Activated naive CD4-positive, alpha-beta T cell treated with Interleukin-2 at 50 U/mL for 16 hours (primary cell): ENCODE measurements around the gene NES.
A peak's percentile ranks its signal among the peaks of the same experiment; 100 is the strongest.

Experiments used
- DNase-seq: peaks from one replicate; pipeline ENCODE4 v3.0.0-alpha.2; 2020

NES gene

DNA sequence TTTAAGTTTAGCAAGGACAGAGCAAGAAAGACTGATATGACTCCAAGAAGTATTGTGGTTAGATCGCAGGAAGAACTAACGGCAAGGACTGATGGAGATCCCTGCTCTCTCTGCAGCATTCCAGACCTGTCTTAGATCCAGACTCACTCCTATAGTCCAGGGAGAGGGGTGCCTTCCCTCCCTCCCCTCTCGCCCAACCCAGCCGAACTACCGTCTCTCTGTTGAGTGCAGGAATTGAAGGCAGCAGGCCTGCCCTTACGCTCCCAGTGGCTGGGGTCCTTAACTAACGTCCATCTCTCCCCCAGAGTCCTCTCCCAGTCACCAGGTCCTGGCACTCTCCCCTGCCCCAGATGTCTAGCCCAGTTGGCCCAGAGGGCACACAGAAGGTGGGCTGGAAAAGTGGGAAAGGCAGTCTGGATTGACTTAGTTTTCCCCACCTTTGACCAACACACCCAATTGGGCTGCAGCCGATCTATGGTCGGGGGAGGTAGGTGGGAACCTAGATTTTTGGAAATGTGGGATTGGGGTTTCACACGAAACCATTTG is 27.0 kb upstream of the NES start:
- no peak for DNase-seq

DNA sequence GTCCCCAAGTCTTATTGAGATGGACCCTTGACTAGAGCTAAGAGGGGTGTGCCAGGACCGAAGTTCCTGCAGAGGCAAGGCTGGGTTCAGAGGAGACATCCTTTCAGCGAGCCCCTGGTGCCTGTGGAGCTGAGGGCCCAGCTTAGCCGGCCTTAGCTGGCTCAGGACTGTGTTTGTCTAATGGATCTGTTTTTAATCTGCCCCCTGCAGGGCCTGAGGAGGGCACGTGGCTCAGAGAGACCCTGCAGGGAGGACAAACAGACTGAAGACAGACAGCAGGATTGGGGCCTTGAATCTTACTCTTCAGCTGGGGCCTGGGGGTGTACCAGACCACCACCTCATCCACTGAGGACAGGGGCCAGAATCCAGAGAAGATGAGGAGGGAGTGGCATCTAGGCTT is 26.5 kb upstream of the NES start:
- no peak for DNase-seq

DNA sequence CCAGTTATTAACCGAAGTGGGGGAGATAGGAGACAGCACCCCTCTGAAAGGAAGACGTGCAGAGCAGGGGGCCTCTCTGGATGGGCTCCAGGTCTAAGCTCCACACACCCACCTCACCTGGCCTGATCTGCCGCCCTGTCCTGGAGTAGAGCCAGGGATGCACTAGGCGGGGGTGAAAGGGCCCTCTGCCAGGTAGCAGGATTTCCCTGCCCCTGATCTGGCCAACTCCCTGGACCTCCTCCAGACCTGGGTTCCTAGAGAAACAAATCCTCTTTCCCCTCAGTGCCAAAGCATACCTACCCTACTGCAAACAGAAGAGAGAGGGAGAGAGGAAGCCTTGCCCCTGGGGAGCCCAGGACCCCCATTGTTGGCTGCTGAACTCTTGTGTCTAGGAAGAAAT is 26.1 kb upstream of the NES start:
- no peak for DNase-seq

DNA sequence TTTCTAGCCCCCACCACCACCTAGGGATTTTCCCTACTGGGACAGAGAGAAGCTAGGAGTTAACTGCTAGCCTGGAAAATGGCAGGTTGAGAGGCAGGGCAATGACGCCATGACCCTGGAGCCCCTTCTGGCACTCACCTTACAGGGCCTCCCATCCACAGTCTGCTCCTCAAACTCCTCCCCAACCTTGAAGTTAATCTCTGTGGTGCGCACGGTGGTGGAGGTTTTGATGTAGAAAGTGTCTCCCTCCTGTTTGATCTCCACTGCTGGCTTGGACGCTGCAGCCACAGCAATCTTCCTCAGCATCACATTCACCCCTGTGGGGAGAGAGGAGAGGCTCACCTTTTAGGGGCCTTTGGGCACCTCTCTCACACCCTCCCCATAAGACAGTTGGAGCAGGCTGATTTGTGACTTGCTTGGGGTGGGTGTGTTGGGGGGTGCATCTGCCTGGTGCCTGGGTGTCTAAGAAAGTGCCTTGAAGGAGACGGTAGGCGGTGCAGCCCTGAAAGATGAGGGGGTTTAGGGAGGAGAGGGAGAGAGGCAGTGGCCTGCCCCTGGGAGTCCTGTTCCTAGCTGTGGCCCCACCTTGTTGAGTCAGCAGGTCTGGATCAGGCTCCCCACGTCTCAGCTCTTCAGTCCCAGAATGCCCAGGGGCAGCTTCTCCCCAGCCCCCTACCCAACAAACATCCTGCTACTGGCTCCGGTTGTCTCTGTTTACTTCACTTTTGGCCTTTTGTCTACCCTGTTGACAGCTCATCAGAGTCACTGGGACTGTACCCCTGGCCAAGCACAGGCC is 23.7 kb upstream of the NES start:
- DNase-seq = no peak

DNA sequence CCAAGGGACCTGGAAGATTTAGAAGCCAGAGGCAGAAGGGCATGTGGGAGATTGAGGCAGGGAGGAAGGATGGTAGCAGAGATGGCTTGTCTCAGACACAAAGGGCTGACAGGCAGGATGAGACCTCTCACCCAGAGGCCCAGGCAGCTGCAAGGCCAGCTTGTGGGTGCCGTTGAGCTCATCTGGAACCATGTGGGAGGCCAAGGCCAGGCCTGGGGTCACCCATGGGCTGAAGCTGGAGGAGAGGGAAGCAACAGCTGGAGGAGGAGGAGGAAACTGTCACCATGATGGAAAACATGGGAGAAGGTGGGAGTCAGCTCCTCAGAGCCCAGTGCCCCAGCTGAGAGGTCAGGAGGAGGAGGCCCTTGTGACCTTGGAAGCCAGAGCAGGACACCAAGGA is 21.8 kb upstream of the NES start:
- DNase-seq = no peak

DNA sequence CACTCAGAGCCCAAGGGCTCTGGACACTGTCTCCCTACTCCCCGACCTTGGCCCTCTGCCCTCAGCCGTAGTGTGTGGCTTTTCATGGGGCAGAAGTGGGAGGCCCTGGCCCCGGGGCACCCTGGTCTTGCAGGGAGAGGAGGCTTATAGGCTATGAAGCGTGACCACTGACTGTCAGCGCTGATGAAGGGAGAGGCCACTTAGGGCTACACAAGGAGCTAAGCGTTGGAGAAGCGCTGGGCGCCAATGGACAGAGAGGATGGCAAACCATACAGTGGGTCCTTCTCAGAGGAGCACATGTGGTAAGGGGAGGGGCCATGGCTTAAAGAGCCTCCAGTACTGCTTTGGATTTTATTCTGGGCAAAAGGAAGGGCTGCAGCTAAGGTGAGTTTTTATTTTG is 20.3 kb upstream of the NES start:
- DNase-seq = no peak

DNA sequence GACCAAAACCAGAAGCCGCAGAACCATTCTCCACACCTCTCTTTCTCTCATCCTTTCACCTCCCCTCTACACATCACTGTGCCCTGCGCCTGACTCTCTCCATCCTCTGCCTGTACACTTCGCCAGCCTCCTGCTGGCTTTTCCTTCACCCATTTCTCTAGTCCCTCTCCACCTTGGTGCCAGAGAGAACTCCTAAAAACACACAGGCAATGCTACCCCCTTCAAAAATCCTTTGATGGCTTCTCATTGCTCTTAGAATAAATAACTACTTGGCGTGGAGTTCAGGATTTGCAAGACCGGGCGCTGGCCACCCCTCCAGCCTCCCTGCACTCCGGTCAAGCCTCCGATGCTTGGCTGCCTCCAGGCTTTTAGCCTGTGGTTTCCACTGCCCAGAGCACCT is 19.5 kb upstream of the NES start:
- DNase-seq = no peak

DNA sequence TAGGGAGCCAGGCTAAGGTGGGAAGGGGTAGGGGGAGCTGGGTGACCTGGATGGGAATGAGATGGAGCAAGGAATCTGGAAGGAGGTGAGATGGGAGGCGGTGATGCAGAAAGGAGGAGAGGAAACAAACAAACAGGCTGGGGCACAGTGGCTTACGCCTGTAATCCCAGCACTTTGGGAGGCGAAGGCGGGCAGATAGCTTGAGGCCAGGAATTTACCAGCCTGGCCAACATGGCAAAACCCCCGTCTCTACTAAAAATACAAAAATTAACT is 17.4 kb upstream of the NES start:
- DNase-seq = no peak

DNA sequence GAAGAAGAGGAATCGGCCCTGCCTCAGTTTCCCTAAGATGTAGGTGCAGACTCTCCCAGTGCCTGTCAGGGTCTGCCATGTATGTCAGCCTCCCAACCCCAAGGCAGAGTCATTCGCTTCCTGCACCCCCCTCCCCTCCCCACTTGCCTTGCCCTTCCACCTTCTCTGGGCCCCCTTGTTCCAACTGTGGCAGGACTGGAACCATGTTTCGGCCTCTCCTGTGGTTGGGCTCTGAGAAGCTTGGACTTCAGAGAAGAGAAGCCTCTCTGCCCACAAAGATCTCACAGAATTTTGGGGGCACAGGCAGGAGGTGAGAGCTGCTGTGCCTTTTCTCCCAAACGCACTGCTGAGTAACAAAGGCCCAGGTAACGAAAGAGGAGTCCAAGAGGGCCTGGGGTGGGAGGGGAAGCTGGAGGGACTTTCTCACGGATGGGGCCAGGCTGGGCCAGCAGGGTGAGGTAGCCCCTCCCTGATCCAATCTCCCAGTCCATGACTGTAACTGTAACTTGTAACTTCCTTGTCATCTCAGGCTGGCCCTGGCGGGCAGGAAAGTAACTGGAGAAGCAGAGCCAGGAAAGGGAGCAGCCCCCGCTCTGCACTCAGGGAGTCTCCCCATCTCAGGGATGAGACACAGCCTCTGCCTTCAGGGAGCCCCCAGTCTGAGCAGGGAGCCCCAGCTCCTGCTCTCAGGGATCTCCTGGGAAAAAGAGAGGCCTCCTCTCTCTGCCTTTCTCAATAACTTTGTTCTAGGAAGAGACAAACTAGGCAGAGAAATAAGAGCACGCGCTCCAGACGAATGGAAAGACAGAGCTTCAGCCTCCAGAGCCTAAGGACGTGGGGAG is 16.9 kb upstream of the NES start:
- DNase-seq = no peak

DNA sequence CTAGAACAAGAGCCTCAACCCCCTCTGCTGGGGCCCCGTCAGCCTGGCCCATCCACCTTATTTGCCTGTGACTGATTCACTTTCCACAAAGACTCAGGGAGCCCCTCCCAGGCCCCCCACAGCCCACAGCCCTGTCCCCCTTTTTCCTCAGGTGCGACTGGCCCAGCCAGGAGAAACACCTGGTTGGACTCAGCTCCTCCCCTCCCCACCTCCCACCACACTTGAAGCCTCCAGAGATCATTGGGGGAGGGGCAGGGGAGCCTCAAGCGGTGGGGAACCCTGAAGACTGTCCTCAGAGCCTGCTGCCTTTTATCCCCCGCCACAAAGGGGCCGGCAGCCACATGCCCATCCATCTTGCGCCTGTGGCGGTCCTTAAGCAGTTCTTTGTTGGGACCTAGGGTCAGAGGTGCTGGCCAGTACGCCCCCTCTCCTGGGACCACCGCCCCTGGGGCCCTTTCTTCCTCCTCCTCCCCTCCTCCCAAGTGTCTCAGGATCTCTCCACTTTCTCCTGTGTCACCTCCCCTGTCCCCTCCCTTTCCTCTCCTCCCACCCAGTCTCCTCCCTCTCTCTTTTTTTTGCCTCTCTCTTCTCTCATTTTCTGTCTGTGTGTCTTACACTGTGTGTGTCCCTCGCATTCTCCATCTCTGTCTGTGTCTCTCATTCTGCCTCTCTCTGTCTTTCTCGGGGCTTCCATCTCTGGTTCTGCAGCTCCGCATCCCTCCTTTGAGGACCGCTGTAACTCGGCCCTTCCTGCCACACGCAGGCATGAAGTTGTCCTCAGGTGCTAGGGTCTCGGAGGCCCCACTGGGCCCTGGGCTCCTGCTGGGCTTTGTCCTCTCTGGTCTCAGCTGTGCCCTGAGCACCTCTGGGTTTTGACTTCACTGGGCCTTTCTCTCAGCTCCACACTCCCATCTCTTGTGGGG is 16.0 kb upstream of the NES start:
- no peak for DNase-seq

DNA sequence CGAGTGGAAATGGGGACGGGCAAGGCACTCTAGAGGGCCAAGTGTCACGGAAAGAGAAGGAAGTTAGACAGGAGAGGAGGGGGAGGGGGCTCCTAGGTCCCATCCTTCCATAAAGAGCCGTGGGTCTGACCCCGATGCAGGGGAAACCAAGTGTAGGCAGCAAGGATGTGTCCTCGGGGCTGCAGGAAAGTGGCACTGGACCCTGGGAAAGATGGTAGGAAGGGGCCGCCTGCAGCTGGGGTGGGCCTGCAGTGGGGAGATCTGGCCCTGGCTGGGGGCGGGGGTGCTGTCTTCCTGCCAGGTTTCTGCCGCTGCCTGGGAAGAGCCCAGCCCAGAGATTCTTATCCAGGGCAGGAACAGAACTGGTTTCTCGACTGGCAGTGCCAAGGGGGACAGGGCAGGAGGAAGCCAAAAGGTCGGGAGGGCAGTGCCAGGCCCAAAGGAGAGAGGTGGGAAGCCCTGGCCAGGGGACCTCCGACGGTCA is 15.3 kb upstream of the NES start:
- DNase-seq = no peak

DNA sequence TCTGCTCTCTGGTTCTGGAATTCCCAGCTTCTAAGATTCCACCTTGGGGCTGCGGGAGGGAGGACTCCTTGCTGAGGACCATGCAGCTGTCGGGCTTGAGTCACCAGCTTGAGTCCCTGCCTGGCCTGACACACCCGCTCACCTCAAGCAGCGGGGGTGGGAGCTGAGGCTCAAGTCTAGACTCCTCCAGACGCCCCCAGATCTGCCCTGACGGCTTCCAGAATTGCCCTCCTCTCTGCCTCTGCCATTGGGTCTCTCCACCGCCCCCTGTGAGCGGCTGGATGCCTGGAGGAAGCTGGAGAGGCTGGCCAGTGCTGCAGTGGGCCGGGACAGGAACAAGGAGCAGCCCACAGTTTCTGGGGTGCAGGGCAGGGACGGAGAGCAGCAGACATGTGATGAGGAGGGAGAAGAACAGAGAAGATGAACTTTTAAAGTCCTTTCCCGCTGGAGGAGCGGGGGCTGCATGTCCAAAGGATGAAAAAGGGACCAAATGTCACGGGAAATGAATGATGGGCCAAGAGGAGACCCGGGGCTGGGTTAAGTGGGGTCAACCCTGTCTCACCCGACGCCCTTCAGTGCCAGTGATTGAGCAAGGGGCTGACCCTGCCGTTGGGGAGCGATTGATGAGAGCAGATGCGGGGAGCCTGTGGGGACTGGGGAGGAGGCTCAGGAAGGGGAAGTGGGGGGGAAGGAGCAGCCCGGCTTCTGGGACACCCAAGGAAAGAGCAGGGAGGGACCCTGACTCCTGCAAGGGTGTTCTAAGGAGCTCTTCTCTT is 14.6 kb upstream of the NES start:
- no peak for DNase-seq

DNA sequence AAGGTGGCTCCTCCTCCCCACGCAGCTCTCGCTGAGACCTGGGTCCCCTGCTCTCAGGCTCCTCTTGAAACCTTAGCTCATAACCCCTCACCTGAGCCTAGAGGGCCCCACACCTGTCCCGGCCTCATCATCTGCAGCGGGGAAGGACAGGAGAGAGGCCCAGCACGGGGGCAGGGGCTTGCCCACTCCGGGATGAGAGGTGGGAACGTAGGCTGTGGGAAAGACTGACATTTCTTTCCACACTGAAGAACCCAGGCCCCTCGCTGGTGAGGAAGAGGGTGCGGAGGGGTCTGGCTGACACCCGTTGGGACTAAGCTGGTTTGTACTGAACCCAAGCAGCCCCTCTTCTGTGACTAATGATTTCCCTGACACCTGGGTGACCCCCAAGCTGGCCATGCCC is 14.0 kb upstream of the NES start:
- DNase-seq = no peak

DNA sequence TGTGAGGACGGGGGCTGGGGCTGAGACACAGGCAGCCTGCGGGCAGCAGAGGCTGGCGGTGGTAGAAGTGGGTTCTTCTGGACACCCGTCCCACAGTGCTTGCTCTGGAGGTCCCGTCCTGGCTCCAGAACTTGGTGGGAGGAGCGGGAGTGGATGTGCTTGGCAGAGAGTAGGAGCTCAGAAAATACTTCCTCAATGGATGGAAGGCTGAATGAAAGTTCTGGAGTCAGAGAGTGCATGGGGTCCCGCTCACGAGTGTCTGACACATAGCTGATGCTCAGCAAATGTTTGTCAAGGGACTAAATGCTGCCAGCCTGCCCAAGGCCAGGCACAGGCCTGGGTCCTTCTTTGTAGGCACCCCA is 13.4 kb upstream of the NES start:
- no peak for DNase-seq

DNA sequence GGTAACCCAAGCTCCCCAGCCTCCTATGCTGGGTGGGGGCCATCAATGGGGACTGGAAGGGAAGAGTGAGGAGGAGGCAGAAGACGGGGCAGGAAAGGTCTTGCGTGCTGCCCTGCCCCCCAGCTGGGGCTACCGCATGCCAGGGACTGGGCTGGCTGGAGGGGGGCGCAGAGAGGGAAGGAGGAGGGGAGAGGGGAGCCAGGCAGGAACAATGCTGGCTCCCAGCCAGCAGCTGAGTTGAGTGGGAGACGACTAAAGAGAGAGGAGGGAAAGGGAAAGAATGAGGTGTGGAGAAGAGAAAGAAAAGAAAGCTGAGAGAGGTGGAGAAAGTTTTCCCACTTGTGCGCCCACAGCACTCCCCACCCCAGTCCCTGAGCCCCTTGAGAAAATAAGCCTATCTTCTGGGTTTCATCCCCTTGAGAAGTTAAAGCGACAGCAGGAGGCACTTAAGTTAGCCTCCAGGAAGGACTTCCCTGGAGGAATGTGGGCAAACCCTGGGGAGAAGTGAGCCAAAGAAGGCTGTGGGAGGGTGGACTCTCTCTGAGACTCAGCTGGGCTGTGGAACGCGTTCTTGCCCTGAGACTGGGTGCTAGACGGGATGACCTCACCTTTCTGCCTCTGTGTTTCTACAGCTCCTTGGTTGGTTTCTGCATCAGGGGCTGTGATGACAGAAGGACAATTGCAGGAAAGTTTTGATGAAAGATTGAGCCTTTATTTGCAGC is 12.9 kb upstream of the NES start:
- DNase-seq = no peak

DNA sequence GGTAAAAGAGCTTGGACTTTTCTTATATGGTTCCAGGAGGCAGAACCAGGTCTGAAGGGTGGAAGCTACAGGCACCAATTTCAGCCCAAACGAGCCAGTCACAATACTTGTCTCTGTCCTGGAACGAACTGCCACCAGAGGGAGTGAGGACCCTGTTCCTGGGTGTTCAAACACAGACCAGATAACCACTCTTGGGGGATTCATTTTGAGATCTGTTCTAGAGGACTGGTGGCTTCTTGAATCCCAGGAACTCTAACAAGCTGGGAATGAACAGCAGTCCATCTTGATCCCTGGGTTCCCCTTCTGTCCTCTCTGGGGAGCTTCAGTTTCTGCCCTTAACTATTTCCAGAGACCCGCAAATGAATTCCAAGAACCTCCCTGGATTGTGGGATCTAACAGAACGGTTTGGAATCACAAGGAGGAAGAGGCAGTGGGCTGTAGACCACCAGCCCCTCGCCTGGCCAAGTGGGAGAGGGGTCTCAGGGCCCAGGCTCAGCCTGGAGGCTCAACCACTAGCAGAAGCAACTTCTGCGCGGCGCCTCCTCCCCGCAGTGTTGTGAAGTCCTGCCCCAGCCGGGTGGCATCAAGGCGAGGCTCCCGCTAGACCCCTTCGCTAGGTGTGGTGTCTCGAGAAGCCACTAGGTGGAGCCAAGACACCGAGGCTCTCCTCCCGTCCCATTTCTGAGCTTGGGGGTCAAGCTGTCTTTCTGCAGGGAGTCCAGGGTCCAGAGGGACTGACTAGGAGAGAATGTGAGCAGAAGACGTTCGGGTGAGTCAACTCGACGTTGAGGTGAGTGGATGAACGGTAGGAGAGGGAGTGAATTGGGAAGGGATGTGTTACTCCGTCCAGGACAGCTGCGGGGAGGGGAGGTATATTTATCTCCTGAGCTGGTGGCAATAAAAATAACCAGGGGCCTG is 12.1 kb upstream of the NES start:
- DNase-seq = peak; percentile 78

DNA sequence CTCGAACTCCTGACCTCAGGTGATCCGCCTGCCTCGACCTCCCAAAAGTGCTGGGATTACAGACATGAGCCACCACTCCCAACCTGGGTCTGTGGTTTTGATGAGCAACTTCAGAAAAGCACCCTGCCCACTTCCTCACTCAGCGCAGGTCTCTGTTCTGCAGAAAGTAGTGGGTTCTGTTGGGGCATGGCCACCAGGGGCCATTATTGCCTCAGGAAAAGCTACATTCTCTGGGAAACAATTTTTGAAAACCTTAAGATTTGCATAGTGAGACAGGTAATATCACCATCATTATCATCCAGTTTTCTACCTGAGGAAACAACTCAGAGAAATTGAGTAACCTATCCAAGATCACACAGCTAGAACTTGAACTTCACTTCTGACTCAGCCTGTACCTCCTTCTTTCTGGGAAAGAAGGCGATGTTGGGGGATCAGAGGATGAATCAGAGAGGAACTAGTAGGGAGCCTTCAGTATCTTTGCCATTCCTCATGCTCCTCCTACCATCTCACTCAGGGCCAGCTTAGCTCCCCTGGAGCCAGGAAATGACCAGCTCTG is 7.1 kb upstream of the NES start:
- DNase-seq = peak; percentile 15

DNA sequence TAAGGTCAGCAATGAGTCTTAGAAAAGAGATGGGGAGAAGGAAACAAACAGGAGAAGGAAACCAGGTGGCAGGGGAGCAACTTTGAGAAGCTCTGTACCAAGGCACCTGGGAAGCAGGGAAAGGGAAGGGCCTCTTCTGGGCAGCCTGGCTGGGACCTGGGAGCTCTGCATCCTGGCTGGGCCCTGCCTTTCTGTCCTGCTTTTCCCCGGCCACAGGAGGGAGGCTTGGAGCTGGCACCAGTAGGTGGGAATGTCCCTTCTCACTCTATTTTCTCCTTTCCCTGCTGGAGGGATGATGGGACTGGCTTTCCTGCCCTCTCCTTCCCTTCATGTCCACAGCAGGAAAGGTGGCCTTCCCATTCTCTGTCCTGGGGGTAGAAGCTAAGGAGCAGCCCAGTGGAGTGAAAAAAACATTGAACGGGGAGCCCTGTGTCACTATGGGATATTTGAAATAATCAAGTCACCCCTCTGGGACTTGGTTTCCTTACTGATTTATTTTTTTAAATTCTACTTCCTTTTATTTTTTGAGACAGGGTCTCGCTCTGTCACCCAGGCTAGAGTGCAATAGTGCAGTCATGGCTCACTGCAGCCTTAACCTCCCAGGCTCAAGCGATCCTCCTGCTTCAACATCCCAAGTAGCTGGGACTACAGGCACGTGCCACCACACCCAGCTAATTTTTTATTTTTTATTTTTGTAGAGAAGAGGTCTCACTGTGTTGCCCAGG is 5.1 kb upstream of the NES start:
- DNase-seq = no peak

DNA sequence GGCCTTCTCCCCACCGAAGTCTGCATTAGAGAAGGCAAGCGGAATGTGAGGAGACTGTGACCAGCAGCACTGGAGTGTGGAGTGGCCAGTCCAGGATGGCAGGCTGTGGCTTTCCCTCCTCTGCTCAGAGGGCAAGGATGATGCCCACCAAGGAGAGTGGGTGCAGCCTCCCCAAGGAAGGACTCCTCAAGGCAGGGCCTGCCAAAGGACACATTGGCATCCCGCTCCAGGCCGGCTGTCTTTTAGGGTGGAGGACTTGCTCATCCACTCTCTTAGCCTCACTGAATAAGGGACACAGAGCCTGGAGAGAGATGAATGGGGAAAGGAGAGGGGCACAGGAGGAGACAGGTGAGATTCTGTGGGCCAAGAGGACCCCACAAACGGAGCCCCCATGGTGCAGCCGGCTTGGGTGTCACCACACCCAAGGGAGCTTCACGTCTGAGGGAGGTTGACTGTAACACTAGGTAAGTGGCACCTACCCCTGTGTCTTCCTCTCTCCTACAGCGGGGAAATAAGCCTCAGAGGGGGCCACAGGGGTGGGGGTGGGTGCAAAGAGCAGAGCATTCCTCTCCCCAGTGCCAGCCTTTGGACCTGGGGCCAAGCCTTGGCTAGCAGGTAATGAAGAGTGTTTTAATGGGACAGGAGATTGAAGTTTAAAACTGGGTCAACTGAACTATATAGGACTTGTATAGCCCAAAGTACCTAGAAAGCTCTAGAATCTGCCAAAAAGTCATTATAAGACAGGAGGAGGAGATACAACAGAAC is 4.2 kb upstream of the NES start:
- DNase-seq = no peak
